Liver (tissue), 3 donors: ENCODE results near the gene GATAD2B.

Source experiments
- CTCF ChIP-seq: fragments of 150-350 bp; IDR thresholded peaks from 2 replicates; pipeline ENCODE4 v1.5.1; 2017; ENCODE audit warnings: improper control_type of control experiment, low read depth, low read length; ENCODE audit not compliant: missing input control
- EGR1 ChIP-seq, 2 donors: IDR thresholded peaks; 2 replicates each; pipeline ENCODE4 v1.6.1; 2016 to 2018; ENCODE audit warnings: antibody characterized with exemption in 2 of 2, low read depth in 2 of 2
- GABPA ChIP-seq, 2 donors: IDR thresholded peaks in 1 of 2; conservative IDR thresholded peaks in 1 of 2; 2 replicates each; pipeline ENCODE4 v1.6.1; 2016; ENCODE audit warnings: antibody characterized with exemption in 2 of 2, mild to moderate bottlenecking in 1 of 2, moderate library complexity in 1 of 2
- HNF4G ChIP-seq: IDR thresholded peaks from 2 replicates; pipeline ENCODE4 v1.6.1; 2016; ENCODE audit warnings: antibody characterized with exemption
- RAD21 ChIP-seq, 2 donors: IDR thresholded peaks; 2 replicates each; pipeline ENCODE4 v1.6.1; 2016; ENCODE audit warnings: antibody characterized with exemption in 2 of 2, mild to moderate bottlenecking in 2 of 2
- TF ChIP-seq, protein P1 (sequence below): IDR thresholded peaks from 2 replicates; pipeline ENCODE4 v1.6.1; 2016; ENCODE audit warnings: antibody characterized with exemption
- TF ChIP-seq, protein P2 (sequence below): IDR thresholded peaks from 2 replicates; pipeline ENCODE4 v1.6.1; 2016; ENCODE audit warnings: antibody characterized with exemption, mild to moderate bottlenecking
- TF ChIP-seq, protein P3 (sequence below): IDR thresholded peaks from 2 replicates; pipeline ENCODE4 v1.6.1; 2016; ENCODE audit warnings: antibody characterized with exemption
- TF ChIP-seq, protein P4 (sequence below): IDR thresholded peaks from 2 replicates; pipeline ENCODE4 v1.6.1; 2016; ENCODE audit warnings: antibody characterized with exemption
- donor health status: healthy.
- donor health status: healthy.

- no peak for TF ChIP-seq EGR1 (IDR thresholded peaks at IDR 0.05; ENCODE audit: low read depth in 2 of 2)
- no peak for TF ChIP-seq CTCF
- TF ChIP-seq, protein P1, sequence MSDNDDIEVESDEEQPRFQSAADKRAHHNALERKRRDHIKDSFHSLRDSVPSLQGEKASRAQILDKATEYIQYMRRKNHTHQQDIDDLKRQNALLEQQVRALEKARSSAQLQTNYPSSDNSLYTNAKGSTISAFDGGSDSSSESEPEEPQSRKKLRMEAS: no peak
- no peak for TF ChIP-seq HNF4G
- TF ChIP-seq, protein P2, sequence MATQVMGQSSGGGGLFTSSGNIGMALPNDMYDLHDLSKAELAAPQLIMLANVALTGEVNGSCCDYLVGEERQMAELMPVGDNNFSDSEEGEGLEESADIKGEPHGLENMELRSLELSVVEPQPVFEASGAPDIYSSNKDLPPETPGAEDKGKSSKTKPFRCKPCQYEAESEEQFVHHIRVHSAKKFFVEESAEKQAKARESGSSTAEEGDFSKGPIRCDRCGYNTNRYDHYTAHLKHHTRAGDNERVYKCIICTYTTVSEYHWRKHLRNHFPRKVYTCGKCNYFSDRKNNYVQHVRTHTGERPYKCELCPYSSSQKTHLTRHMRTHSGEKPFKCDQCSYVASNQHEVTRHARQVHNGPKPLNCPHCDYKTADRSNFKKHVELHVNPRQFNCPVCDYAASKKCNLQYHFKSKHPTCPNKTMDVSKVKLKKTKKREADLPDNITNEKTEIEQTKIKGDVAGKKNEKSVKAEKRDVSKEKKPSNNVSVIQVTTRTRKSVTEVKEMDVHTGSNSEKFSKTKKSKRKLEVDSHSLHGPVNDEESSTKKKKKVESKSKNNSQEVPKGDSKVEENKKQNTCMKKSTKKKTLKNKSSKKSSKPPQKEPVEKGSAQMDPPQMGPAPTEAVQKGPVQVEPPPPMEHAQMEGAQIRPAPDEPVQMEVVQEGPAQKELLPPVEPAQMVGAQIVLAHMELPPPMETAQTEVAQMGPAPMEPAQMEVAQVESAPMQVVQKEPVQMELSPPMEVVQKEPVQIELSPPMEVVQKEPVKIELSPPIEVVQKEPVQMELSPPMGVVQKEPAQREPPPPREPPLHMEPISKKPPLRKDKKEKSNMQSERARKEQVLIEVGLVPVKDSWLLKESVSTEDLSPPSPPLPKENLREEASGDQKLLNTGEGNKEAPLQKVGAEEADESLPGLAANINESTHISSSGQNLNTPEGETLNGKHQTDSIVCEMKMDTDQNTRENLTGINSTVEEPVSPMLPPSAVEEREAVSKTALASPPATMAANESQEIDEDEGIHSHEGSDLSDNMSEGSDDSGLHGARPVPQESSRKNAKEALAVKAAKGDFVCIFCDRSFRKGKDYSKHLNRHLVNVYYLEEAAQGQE: no peak
- TF ChIP-seq, protein P3, sequence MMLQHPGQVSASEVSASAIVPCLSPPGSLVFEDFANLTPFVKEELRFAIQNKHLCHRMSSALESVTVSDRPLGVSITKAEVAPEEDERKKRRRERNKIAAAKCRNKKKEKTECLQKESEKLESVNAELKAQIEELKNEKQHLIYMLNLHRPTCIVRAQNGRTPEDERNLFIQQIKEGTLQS: no peak
- no peak for TF ChIP-seq GABPA (IDR thresholded peaks at IDR 0.05 in 1 of 2, conservative IDR thresholded peaks at IDR 0.05 in 1 of 2)
- no peak for TF ChIP-seq RAD21 (IDR thresholded peaks at IDR 0.05)
- TF ChIP-seq, protein P4, sequence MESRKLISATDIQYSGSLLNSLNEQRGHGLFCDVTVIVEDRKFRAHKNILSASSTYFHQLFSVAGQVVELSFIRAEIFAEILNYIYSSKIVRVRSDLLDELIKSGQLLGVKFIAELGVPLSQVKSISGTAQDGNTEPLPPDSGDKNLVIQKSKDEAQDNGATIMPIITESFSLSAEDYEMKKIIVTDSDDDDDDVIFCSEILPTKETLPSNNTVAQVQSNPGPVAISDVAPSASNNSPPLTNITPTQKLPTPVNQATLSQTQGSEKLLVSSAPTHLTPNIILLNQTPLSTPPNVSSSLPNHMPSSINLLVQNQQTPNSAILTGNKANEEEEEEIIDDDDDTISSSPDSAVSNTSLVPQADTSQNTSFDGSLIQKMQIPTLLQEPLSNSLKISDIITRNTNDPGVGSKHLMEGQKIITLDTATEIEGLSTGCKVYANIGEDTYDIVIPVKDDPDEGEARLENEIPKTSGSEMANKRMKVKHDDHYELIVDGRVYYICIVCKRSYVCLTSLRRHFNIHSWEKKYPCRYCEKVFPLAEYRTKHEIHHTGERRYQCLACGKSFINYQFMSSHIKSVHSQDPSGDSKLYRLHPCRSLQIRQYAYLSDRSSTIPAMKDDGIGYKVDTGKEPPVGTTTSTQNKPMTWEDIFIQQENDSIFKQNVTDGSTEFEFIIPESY: no peak
Measured at GRCh38 chr1:153791648-153792253, 131.0 kb downstream of the GATAD2B start.
